NCI-H2227 treated with DMSO at 0.1 percent for 48 hours (cell line): ENCODE measurements around the gene ICAM2.
"Not testable (repeated sequence)": the region's sequence is repeated elsewhere in the genome, so short reads cannot be mapped to it uniquely, and the experiment has no call there.

Experiments
- DNase-seq: peaks from one replicate; lab custom pipeline; 2025; lab: John Stamatoyannopoulos, UW

Gene ICAM2

GRCh38 chr17:64009571-64010402 lies 10.6 kb downstream of the ICAM2 start:
- no peak for DNase-seq

GRCh38 chr17:64008830-64009229 lies 11.6 kb downstream of the ICAM2 start:
- DNase-seq = no peak

GRCh38 chr17:64008346-64008745 lies 12.1 kb downstream of the ICAM2 start:
- DNase-seq = no peak

- DNase-seq = no peak
These were observed 12.6 kb downstream of the ICAM2 start for GRCh38 chr17:64007838-64008282.

GRCh38 chr17:64007089-64007837 lies 13.2 kb downstream of the ICAM2 start:
- not testable (repeated sequence) for DNase-seq

- no peak for DNase-seq
These were observed 13.9 kb downstream of the ICAM2 start for GRCh38 chr17:64006361-64007088.

GRCh38 chr17:64005734-64006167 lies 14.7 kb downstream of the ICAM2 start:
- no peak for DNase-seq

- DNase-seq = no peak
These were observed 15.3 kb downstream of the ICAM2 start for GRCh38 chr17:64004903-64005733.

GRCh38 chr17:64004218-64004770 lies 16.1 kb downstream of the ICAM2 start:
- no peak for DNase-seq

- no peak for DNase-seq
These were observed 16.8 kb downstream of the ICAM2 start for GRCh38 chr17:64003526-64004121.

GRCh38 chr17:64002658-64003525 lies 17.5 kb downstream of the ICAM2 start:
- DNase-seq = no peak

- DNase-seq = no peak
These were observed 18.5 kb downstream of the ICAM2 start for GRCh38 chr17:64001763-64002529.

- no peak for DNase-seq
These were observed 19.3 kb downstream of the ICAM2 start for GRCh38 chr17:64001091-64001579.

GRCh38 chr17:63999680-64000531 lies 20.5 kb downstream of the ICAM2 start:
- DNase-seq = no peak

GRCh38 chr17:63998721-63999679 lies 21.4 kb downstream of the ICAM2 start:
- no peak for DNase-seq

GRCh38 chr17:63998050-63998720 lies 22.2 kb downstream of the ICAM2 start, which contains the start of gene PRR29:
Gene PRR29, plus strand, starts transcription at chr17:63998351. Its CDS starts 14 bp downstream, at chr17:63998365.
- DNase-seq = peak; percentile 68
